B cell (primary cell): ENCODE measurements around the gene MIR17HG. TPM values are rescaled to one million over a fixed set of nuclear protein-coding genes. Genes with fewer than 3 reads are reported as not detected.

Source experiments
- ATAC-seq: fragments of 200-7000 bp; cut with Tn5 transposase; one replicate; pipeline ENCODE4 v1.10.0; 2021; ENCODE audit warnings: low read depth, mild to moderate bottlenecking, moderate number of reproducible peaks, moderate library complexity
- CTCF ChIA-PET: fragments of 350-600 bp; sonication (Branson Sonifier 250); formaldehyde crosslinking; loops from one replicate; lab custom pipeline; 2021; ENCODE audit warnings: antibody characterized with exemption, inconsistent platforms; lab: Charles Lee
- POLR2A ChIA-PET: fragments of 350-600 bp; sonication (Branson Sonifier 250); formaldehyde crosslinking; loops from one replicate; lab custom pipeline; 2021; ENCODE audit warnings: antibody characterized with exemption; lab: Charles Lee
- DNase-seq: peaks from one replicate; pipeline ENCODE4 v3.0.0; 2013
- H2AFZ ChIP-seq: 2 replicates; pipeline ENCODE4 v1.6.1; 2012; ENCODE audit warnings: mild to moderate bottlenecking, low read depth, low read length; ENCODE audit not compliant: insufficient read depth, poor library complexity, severe bottlenecking
- H3K27ac ChIP-seq, 2 donors: 1 replicate in 1 of 2; 2 replicates in 1 of 2; pipeline ENCODE4 v1.5.1; 2012 to 2013; ENCODE audit warnings: low read length in 2 of 2, mild to moderate bottlenecking in 2 of 2, moderate library complexity in 1 of 2
- H3K27me3 ChIP-seq, 4 experiments: fragments of 200-600 bp in 1 of 4; sonication (generic) in 1 of 4; replicated peaks in 1 of 4; 1 replicate in 2 of 4; 2 replicates in 2 of 4; pipeline versions ENCODE4 v1.6.1 to v1.7.0; 2013 to 2016; ENCODE audit warnings: low read length in 3 of 4, mild to moderate bottlenecking in 2 of 4, mixed read lengths in 1 of 4, moderate library complexity in 1 of 4; ENCODE audit not compliant: insufficient read depth in 4 of 4, control insufficient read depth in 3 of 4; ENCODE audit errors: control extremely low read depth in 1 of 4
- H3K36me3 ChIP-seq, 2 experiments: replicated peaks in 1 of 2; 1 replicate in 1 of 2; 2 replicates in 1 of 2; pipeline versions ENCODE4 v1.6.1 to v1.7.1; 2013; ENCODE audit warnings: low read length in 1 of 2; ENCODE audit not compliant: insufficient read depth in 2 of 2, control insufficient read depth in 1 of 2; ENCODE audit errors: control extremely low read depth in 1 of 2, extremely low read depth in 1 of 2
- H3K4me1 ChIP-seq, 2 donors: fragments of 200-600 bp in 1 of 2; sonication (generic) in 1 of 2; 1 replicate in 1 of 2; 2 replicates in 1 of 2; pipeline versions ENCODE4 v1.5.1 to v1.6.1; 2013 to 2017; ENCODE audit warnings: low read length in 2 of 2; ENCODE audit not compliant: control insufficient read depth in 2 of 2, insufficient read depth in 2 of 2
- H3K4me2 ChIP-seq: replicated peaks from 2 replicates; pipeline ENCODE3; 2012; ENCODE audit warnings: mild to moderate bottlenecking, low read depth, low read length; ENCODE audit not compliant: poor library complexity, severe bottlenecking
- H3K4me3 ChIP-seq, 5 experiments: fragments of 200-600 bp in 1 of 5; sonication (generic) in 1 of 5; 1 replicate in 3 of 5; 2 replicates in 2 of 5; pipeline versions ENCODE4 v1.5.1 to v1.7.0; 2011 to 2016; ENCODE audit warnings: low read length in 4 of 5, mild to moderate bottlenecking in 4 of 5, low read depth in 2 of 5, control low read depth in 1 of 5, moderate library complexity in 1 of 5; ENCODE audit not compliant: insufficient read depth in 1 of 5; ENCODE audit errors: control extremely low read depth in 1 of 5, extremely low read depth in 1 of 5
- H3K79me2 ChIP-seq: fragments of 200-600 bp; sonication (generic); one replicate; pipeline ENCODE4 v1.6.0; 2016; ENCODE audit warnings: low read length; ENCODE audit not compliant: control insufficient read depth, insufficient read depth
- H3K9ac ChIP-seq: fragments of 200-600 bp; sonication (generic); 2 replicates; pipeline ENCODE4 v1.6.1; 2017; ENCODE audit warnings: mild to moderate bottlenecking, low read length, moderate library complexity
- H3K9me3 ChIP-seq, 3 donors: one replicate each; pipeline versions ENCODE4 v1.6.1 to v1.7.1; 2013; ENCODE audit warnings: low read length in 2 of 3; ENCODE audit not compliant: control insufficient read depth in 2 of 3, insufficient read depth in 1 of 3; ENCODE audit errors: control extremely low read depth in 1 of 3
- H4K20me1 ChIP-seq: 2 replicates; pipeline ENCODE4 v1.6.0; 2012; ENCODE audit warnings: mild to moderate bottlenecking, low read length; ENCODE audit not compliant: insufficient read depth, control insufficient read depth, poor library complexity, severe bottlenecking
- H3K27ac Mint-ChIP-seq: one replicate; pipeline ENCODE4 v1.8.0; 2021; ENCODE audit warnings: mixed read lengths
- H3K27me3 Mint-ChIP-seq: one replicate; pipeline ENCODE4 v1.8.0; 2021; ENCODE audit warnings: mixed read lengths
- H3K4me1 Mint-ChIP-seq: one replicate; pipeline ENCODE4 v1.8.0; 2021; ENCODE audit warnings: mixed read lengths
- H3K4me3 Mint-ChIP-seq: one replicate; pipeline ENCODE4 v1.8.0; 2021; ENCODE audit warnings: mixed read lengths
- H3K9me3 Mint-ChIP-seq: one replicate; pipeline ENCODE4 v1.8.0; 2022; ENCODE audit warnings: mixed read lengths; ENCODE audit not compliant: insufficient read depth
- CTCF ChIP-seq: fragments of 200-600 bp; IDR thresholded peaks from one replicate; pipeline ENCODE4 v1.8.0; 2022; ENCODE audit warnings: antibody characterized with exemption, mild to moderate bottlenecking
- EZH2 ChIP-seq: IDR thresholded peaks from 2 replicates; pipeline ENCODE4 v1.6.1; 2012; ENCODE audit warnings: borderline replicate concordance, low read depth, mild to moderate bottlenecking, moderate library complexity, low read length; ENCODE audit not compliant: insufficient read depth, poor library complexity, severe bottlenecking
- WGBS: methylation state at CpG from one replicate; pipeline ENCODE4 v1.1.5; 2013; ENCODE audit warnings: missing lambda C conversion rate; ENCODE audit not compliant: insufficient coverage; 5-methylcytosine and 5-hydroxymethylcytosine counted together
- intact Hi-C: fragments of 100-400 bp; cut with micrococcal nuclease; formaldehyde crosslinking; loops from one replicate; pipeline ENCODE4 v1.10.0; 2022
- polyA plus RNA-seq: library from polyadenylated mRNA; depleted of rRNA; stranded (reverse); fragments of >200 nt; gene quantifications from 2 replicates; pipeline ENCODE4 v1.2.3, GENCODE V29; 2012
- total RNA-seq, 2 donors: library from RNA; stranded (reverse); fragments of 120-200 nt in 1 of 2; gene quantifications; 1 replicate in 1 of 2; 2 replicates in 1 of 2; pipeline versions ENCODE4 v1.2.3 to v1.2.4, GENCODE V29; 2013 to 2022

The MIR17HG gene
- total and polyA plus RNA-seq, 2 donors (not counting 1 experiment from before 2014, with no cell fraction given), result 6.0 to 17.1 TPM

- H3K4me3 Mint-ChIP-seq, result no peak overlapping the region
- TF ChIP-seq EZH2, result no peak
- TF ChIP-seq CTCF, result no peak
- CTCF ChIA-PET, result interaction anchor here (1.5 kb wide), 1 partner anchor 10 kb away, joined by 3 read pairs; no protein-coding TSS in a partner anchor
Measured at GRCh38 chr13:91323349-91323748, 24.1 kb upstream of the MIR17HG start.

GRCh38 chr13:91326146-91326545, 21.3 kb upstream of the MIR17HG start:
- H3K9ac ChIP-seq, result no peak overlapping the region
- TF ChIP-seq CTCF (no peak), EZH2 (no peak)
- no peaks in the 10 kb centered on the region for H3K9me3 Mint-ChIP-seq
- H2AFZ ChIP-seq, result no peak overlapping the region
- H4K20me1 ChIP-seq, result no peaks in the 10 kb centered on the region
- ChIA-PET POLR2A (no interaction called here), CTCF (interaction anchor here (1.6 kb wide), 1 partner anchor 13 kb away, joined by 4 read pairs; no protein-coding TSS in a partner anchor)
- no peak overlapping the region for H3K4me3 ChIP-seq
- DNase-seq, result no peak
- H3K27ac Mint-ChIP-seq, result no peak overlapping the region
- H3K4me1 Mint-ChIP-seq, result peaks cover 3% of the 10 kb centered on the region
- no peaks in the 10 kb centered on the region for H3K9me3 ChIP-seq
- no peaks in the 10 kb centered on the region for H3K36me3 ChIP-seq
- no peaks in the 10 kb centered on the region for H3K27me3 Mint-ChIP-seq
- H3K4me1 ChIP-seq, result no peaks in the 10 kb centered on the region
- ATAC-seq, result no peak
- H3K79me2 ChIP-seq, result no peaks in the 10 kb centered on the region
- intact Hi-C loops, result no loop called here
- H3K4me2 ChIP-seq, result no peak overlapping the region
- no peak overlapping the region for H3K27ac ChIP-seq
- no CpG with 5 or more reads among the region's 7 CpGs for WGBS
- peaks cover 0 to 3% (median 0%) of the 10 kb centered on the region in 4 experiments for H3K27me3 ChIP-seq
- no peak overlapping the region for H3K4me3 Mint-ChIP-seq

More at GRCh38 chr13:91323349-91323748, 24.1 kb upstream of the MIR17HG start:
- Histone ChIP-seq H2AFZ (no peak overlapping the region), H3K27ac (no peak overlapping the region), H3K27me3 (peaks cover 0 to 3% (median 0%) of the 10 kb centered on the region in 4 experiments), H3K9me3 (no peaks in the 10 kb centered on the region), H3K4me1 (no peaks in the 10 kb centered on the region), H3K4me3 (no peak overlapping the region), H3K36me3 (no peaks in the 10 kb centered on the region), H3K79me2 (no peaks in the 10 kb centered on the region), H3K9ac (no peak overlapping the region), H3K4me2 (no peak overlapping the region), H4K20me1 (no peaks in the 10 kb centered on the region)
- ATAC-seq (no peak), DNase-seq (no peak)
- WGBS, result no CpG with 5 or more reads among the region's 3 CpGs
- intact Hi-C loops, result no loop called here
- Mint-ChIP-seq H3K4me1 (no peaks in the 10 kb centered on the region), H3K27me3 (no peaks in the 10 kb centered on the region), H3K27ac (no peak overlapping the region), H3K9me3 (no peaks in the 10 kb centered on the region)
- POLR2A ChIA-PET, result no interaction called here
